GM06990 (cell line): ENCODE data around the gene SENP2.
A peak's percentile ranks its signal among the peaks of the same experiment; 100 is the strongest.
"Not testable (repeated sequence)": the region's sequence is repeated elsewhere in the genome, so short reads cannot be mapped to it uniquely, and the experiment has no call there.

Experiments used
- DNase-seq: peaks from one replicate; pipeline ENCODE4 v3.0.0-alpha.2; 2011; ENCODE audit not compliant: insufficient read length; ENCODE audit errors: extremely low read depth
- H3K27me3 ChIP-seq: replicated peaks from 2 replicates; pipeline ENCODE4 v1.6.0; 2011; ENCODE audit warnings: low read length; ENCODE audit not compliant: control insufficient read depth, insufficient read depth
- H3K36me3 ChIP-seq: 2 replicates; pipeline ENCODE4 v1.5.1; 2011; ENCODE audit warnings: low read length; ENCODE audit not compliant: control insufficient read depth, insufficient read depth
- H3K4me3 ChIP-seq: replicated peaks from 2 replicates; pipeline ENCODE4 v1.5.1; 2011; ENCODE audit warnings: low read depth, mild to moderate bottlenecking, control low read depth, low read length
- CTCF ChIP-seq: IDR thresholded peaks from 2 replicates; pipeline ENCODE4 v1.5.1; 2011; ENCODE audit warnings: low read length, control low read depth, mild to moderate bottlenecking, inconsistent platforms; ENCODE audit not compliant: insufficient read depth, poor library complexity, severe bottlenecking

The SENP2 gene

GRCh38 chr3:185575108-185575869 lies 10.8 kb upstream of the SENP2 start:
- not testable (repeated sequence) for DNase-seq, H3K36me3 ChIP-seq, H3K27me3 ChIP-seq, H3K4me3 ChIP-seq
- peak; percentile 51 for TF ChIP-seq CTCF

GRCh38 chr3:185582236-185582635 lies 3.9 kb upstream of the SENP2 start:
- H3K27me3 ChIP-seq, result no peaks in the 10 kb centered on the region
- H3K36me3 ChIP-seq, result no peaks in the 10 kb centered on the region
- no peak for DNase-seq
- TF ChIP-seq CTCF, result no peak
- no peak overlapping the region for H3K4me3 ChIP-seq

GRCh38 chr3:185582871-185583270 lies 3.2 kb upstream of the SENP2 start:
- DNase-seq, result peak; percentile 70
- no peak for TF ChIP-seq CTCF
- H3K36me3 ChIP-seq, result no peaks in the 10 kb centered on the region
- H3K4me3 ChIP-seq, result no peak overlapping the region
- H3K27me3 ChIP-seq, result no peaks in the 10 kb centered on the region

GRCh38 chr3:185583925-185584324 lies 2.2 kb upstream of the SENP2 start:
- no peak for DNase-seq
- H3K4me3 ChIP-seq, result no peak overlapping the region
- TF ChIP-seq CTCF, result no peak

GRCh38 chr3:185584686-185585085 lies 1.4 kb upstream of the SENP2 start:
- TF ChIP-seq CTCF, result no peak
- Histone ChIP-seq H3K36me3 (no peaks in the 10 kb centered on the region), H3K4me3 (no peak overlapping the region), H3K27me3 (no peaks in the 10 kb centered on the region)
- no peak for DNase-seq

More at GRCh38 chr3:185583925-185584324, 2.2 kb upstream of the SENP2 start:
- no peaks in the 10 kb centered on the region for H3K27me3 ChIP-seq
- H3K36me3 ChIP-seq, result no peaks in the 10 kb centered on the region

GRCh38 chr3:185585518-185585858 lies 607 bp upstream of the SENP2 start:
- Histone ChIP-seq H3K36me3 (no peaks in the 10 kb centered on the region), H3K27me3 (no peaks in the 10 kb centered on the region), H3K4me3 (peak overlapping the region; percentile 65)
- no peak for TF ChIP-seq CTCF
- DNase-seq, result no peak
